Thyroid gland (tissue), 4 donors: ENCODE data around the gene CLDN11. TPM values are rescaled to one million over a fixed set of nuclear protein-coding genes. Genes with fewer than 3 reads are reported as not detected.

Experiments
- DNase-seq, 2 donors: peaks; one replicate each; pipeline ENCODE4 v3.0.0-alpha.2; 2019
- H3K27ac ChIP-seq, 3 donors: fragments of 200-600 bp; sonication (generic); 1 replicate in 2 of 3; 2 replicates in 1 of 3; pipeline ENCODE4 v1.5.1; 2016 to 2019; ENCODE audit warnings: mild to moderate bottlenecking in 1 of 3, moderate library complexity in 1 of 3
- H3K27me3 ChIP-seq: fragments of 200-600 bp; sonication (generic); one replicate; pipeline ENCODE4 v1.5.1; 2019
- H3K36me3 ChIP-seq, 2 donors: fragments of 200-600 bp; sonication (generic); one replicate each; pipeline ENCODE4 v1.5.1; 2016 to 2019
- H3K4me1 ChIP-seq, 2 donors: fragments of 200-600 bp; sonication (generic); one replicate each; pipeline ENCODE4 v1.5.1; 2017 to 2019
- H3K4me3 ChIP-seq, 3 donors: fragments of 200-600 bp; sonication (generic); replicated peaks in 1 of 3; 1 replicate in 2 of 3; 2 replicates in 1 of 3; pipeline ENCODE4 v1.5.1; 2016; ENCODE audit warnings: mild to moderate bottlenecking in 1 of 3
- H3K9me3 ChIP-seq: fragments of 200-600 bp; sonication (generic); one replicate; pipeline ENCODE4 v1.5.1; 2017
- CTCF ChIP-seq, 6 experiments: fragments of 200-600 bp in 3 of 6; fragments of 450-650 bp in 3 of 6; sonication (generic) in 3 of 6; IDR thresholded peaks; one replicate each; pipeline ENCODE4 v1.5.1; 2016 to 2019; ENCODE audit warnings: antibody characterized with exemption in 6 of 6, mild to moderate bottlenecking in 2 of 6, inconsistent platforms in 1 of 6, moderate library complexity in 1 of 6
- POLR2A ChIP-seq, 2 donors: fragments of 450-650 bp; IDR thresholded peaks; one replicate each; pipeline ENCODE4 v1.6.1; 2017; ENCODE audit warnings: antibody characterized with exemption in 2 of 2, mild to moderate bottlenecking in 2 of 2, moderate library complexity in 1 of 2
- whole genome bisulfite sequencing, 2 donors: methylation state at CpG; one replicate each; pipeline ENCODE4 v1.1.5; 2017; 5-methylcytosine and 5-hydroxymethylcytosine counted together
- intact Hi-C: fragments of 100-400 bp; cut with DNase I; formaldehyde crosslinking; loops from one replicate; pipeline ENCODE4 v1.15.1; 2023
- total RNA-seq, 4 donors: library from RNA; depleted of rRNA; stranded (reverse); fragments of >200 nt; gene quantifications; one replicate each; pipeline ENCODE4 v1.2.3, GENCODE V29; 2016

The CLDN11 gene
- total RNA-seq, 4 donors from 2014 or later: 3.2 to 6.6 (median 4.6) TPM

- 43 to 62% methylated on average over 3 of the region's 3 CpGs for WGBS, 2 donors
- H3K4me1 ChIP-seq: peaks cover 0 to 5% of the 10 kb centered on the region in 2 donors
- DNase-seq: no peak
- no peaks in the 10 kb centered on the region for H3K36me3 ChIP-seq
- H3K27ac ChIP-seq: no peak overlapping the region
- no peak overlapping the region for H3K4me3 ChIP-seq
- no peaks in the 10 kb centered on the region for H3K27me3 ChIP-seq
- no peak for TF ChIP-seq CTCF (IDR thresholded peaks at IDR 0.05)
- no peak for TF ChIP-seq POLR2A (IDR thresholded peaks at IDR 0.05)
- H3K9me3 ChIP-seq: no peaks in the 10 kb centered on the region
- intact Hi-C loops: no loop called here
Observed at GRCh38 chr3:170473358-170473757, 54.7 kb downstream of the CLDN11 start.

DNA sequence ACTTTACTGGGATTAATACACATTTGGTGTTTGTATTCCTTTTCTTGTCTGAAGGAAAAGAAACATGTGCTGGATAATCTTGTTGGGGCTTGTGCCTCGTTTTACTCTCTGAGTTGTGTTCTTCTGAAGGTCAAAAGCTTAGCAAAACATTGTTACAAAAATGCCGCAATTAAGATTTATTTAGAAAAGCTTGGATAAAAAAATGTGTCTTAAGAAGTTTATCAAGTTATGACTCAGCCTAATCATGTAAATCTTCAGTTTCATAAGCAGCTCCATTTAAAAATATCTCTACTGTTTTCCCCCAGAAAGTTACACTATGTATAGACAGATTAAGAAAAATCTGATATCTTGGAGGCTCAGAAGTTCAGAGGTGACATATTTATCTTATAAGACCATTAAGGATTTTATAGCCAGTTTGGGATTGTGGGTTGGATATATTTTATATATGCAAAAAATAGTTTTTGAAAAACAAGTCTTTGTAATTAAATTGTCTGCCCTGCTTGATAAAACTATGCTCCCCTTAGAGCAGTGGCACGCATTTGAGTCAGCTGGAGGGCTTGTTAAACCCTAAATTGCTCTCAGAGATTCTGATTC, 56.5 kb downstream of the CLDN11 start:
- H3K9me3 ChIP-seq: no peaks in the 10 kb centered on the region
- H3K4me1 ChIP-seq: no peaks in the 10 kb centered on the region
- H3K27me3 ChIP-seq: no peaks in the 10 kb centered on the region
- no peak for DNase-seq
- intact Hi-C loops: no loop called here
- H3K4me3 ChIP-seq: no peak overlapping the region
- no peak overlapping the region for H3K27ac ChIP-seq
- no peaks in the 10 kb centered on the region for H3K36me3 ChIP-seq
- no peak for TF ChIP-seq CTCF (IDR thresholded peaks at IDR 0.05)
- TF ChIP-seq POLR2A (IDR thresholded peaks at IDR 0.05): no peak
- WGBS, 2 donors: 65 to 73% methylated on average over 3 of the region's 3 CpGs

DNA sequence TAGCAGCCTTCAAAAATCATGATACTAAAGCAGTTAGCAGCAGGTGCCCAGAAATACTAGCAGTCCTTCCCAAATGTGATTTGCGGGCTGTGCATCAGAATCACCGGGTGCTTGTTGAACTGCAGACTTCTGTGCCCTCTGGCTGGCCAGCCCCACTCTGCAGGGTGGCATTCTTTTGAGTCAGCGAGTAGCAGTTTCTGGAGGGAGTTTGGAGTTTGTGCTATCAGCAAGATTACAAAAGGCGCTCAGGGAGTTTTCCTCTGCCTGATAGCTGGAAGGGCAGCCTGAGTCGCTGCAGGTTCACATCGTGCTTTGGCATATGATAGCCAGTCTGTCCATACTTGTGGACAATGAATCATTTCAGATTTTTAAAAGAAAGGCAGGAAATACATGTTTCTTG, 57.6 kb downstream of the CLDN11 start:
- no peak for DNase-seq
- intact Hi-C loops: no loop called here
- no peaks in the 10 kb centered on the region for H3K4me1 ChIP-seq
- TF ChIP-seq CTCF (IDR thresholded peaks at IDR 0.05) (no peak), POLR2A (IDR thresholded peaks at IDR 0.05) (no peak)
- 51 to 77% methylated on average over 6 of the region's 6 CpGs for WGBS, 2 donors
- no peaks in the 10 kb centered on the region for H3K9me3 ChIP-seq
- no peak overlapping the region for H3K4me3 ChIP-seq
- no peaks in the 10 kb centered on the region for H3K27me3 ChIP-seq
- H3K27ac ChIP-seq: no peak overlapping the region
- H3K36me3 ChIP-seq: no peaks in the 10 kb centered on the region

DNA sequence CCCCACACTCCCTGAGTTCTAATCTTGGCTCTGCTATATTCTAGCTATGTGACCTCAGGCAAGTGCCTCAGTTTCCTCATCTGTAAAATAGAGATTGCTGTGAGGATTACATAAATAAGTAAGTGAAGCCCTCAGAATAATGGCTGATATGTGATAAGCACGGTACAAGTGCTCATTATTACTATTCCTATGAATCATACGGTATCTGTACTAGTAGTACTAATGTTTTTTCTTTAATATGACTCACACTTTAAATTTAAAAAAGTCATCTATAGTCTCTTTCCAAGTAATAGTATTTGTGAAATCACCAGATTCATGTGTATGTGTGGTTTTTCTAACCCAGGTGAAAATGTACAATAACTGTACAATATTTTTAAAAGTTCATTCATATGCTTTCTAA, 58.7 kb downstream of the CLDN11 start:
- H3K36me3 ChIP-seq: no peaks in the 10 kb centered on the region
- H3K27ac ChIP-seq: no peak overlapping the region
- no peak overlapping the region for H3K4me3 ChIP-seq
- intact Hi-C loops: no loop called here
- H3K27me3 ChIP-seq: no peaks in the 10 kb centered on the region
- WGBS, 2 donors: 65 to 94% methylated on average over 2 of the region's 2 CpGs
- H3K4me1 ChIP-seq: no peaks in the 10 kb centered on the region
- no peak for DNase-seq
- H3K9me3 ChIP-seq: no peaks in the 10 kb centered on the region
- TF ChIP-seq POLR2A (IDR thresholded peaks at IDR 0.05) (no peak), CTCF (IDR thresholded peaks at IDR 0.05) (no peak)

DNA sequence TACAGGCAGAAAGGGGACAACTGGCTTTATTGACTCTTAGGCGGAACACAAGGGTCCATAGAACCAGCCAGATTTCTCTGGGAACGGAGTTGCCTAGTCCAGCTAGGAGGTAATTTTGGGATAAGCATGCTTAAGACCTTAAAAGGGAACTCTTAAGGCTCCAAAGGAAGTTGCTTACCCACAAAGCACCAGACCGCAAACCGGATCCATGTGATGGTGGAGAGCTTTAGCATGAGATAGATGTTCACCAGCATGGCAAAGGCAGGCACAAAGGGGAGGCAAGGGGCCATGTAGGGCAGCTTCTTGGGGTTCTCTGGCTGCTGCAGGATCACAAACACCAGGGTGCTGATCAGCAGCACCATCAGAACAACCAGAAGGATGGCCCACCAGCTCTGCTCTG, 61.4 kb downstream of the CLDN11 start:
- Histone ChIP-seq H3K27ac (no peak overlapping the region), H3K27me3 (no peaks in the 10 kb centered on the region), H3K4me3 (no peak overlapping the region), H3K36me3 (no peaks in the 10 kb centered on the region), H3K9me3 (no peaks in the 10 kb centered on the region), H3K4me1 (no peaks in the 10 kb centered on the region)
- WGBS, 2 donors: 88 to 93% methylated on average over 4 of the region's 4 CpGs
- no peak for DNase-seq
- TF ChIP-seq POLR2A (IDR thresholded peaks at IDR 0.05) (no peak), CTCF (IDR thresholded peaks at IDR 0.05) (no peak)
- intact Hi-C loops: no loop called here
